Upper lobe of right lung (tissue), 1 donor: Measurements from ENCODE around the gene SLC24A4. TPM values are rescaled to one million over a fixed set of nuclear protein-coding genes. Genes with fewer than 3 reads are reported as not detected.
A peak's percentile ranks its signal among the peaks of the same experiment; 100 is the strongest.

Experiments used
- ATAC-seq: fragments of 200-7000 bp; cut with Tn5 transposase; one replicate; pipeline ENCODE4 v1.9.1; 2020; ENCODE audit warnings: mild to moderate bottlenecking, moderate library complexity
- DNase-seq: peaks from one replicate; pipeline ENCODE4 v3.0.0-alpha.2; 2020
- H3K27ac ChIP-seq: fragments of 200-600 bp; one replicate; pipeline ENCODE4 v1.8.0; 2022
- H3K27me3 ChIP-seq: fragments of 200-600 bp; one replicate; pipeline ENCODE4 v1.8.0; 2022; ENCODE audit warnings: mild to moderate bottlenecking
- H3K36me3 ChIP-seq: fragments of 200-600 bp; one replicate; pipeline ENCODE4 v1.8.0; 2022
- H3K4me1 ChIP-seq: fragments of 200-600 bp; one replicate; pipeline ENCODE4 v1.8.0; 2022
- H3K4me3 ChIP-seq: fragments of 200-600 bp; one replicate; pipeline ENCODE4 v1.8.0; 2022; ENCODE audit warnings: mild to moderate bottlenecking
- H3K9me3 ChIP-seq: fragments of 200-600 bp; one replicate; pipeline ENCODE4 v1.8.0; 2022
- intact Hi-C: fragments of 100-400 bp; cut with DNase I; formaldehyde crosslinking; loops from one replicate; pipeline ENCODE4 v1.11.0; 2022
- total RNA-seq: library from RNA; stranded (reverse); fragmentation: NEBNext Ultra II Directional; extraction: Animal tissue kit (Norgen Biotek cat#: 25700); gene quantifications from one replicate; pipeline ENCODE4 v1.2.1, GENCODE V29; 2021
- TF ChIP-seq, protein P1 (sequence below): fragments of 200-600 bp; IDR thresholded peaks from one replicate; pipeline ENCODE4 v1.8.0; 2022; ENCODE audit warnings: antibody characterized with exemption
- donor health status: DM: no; HTN: yes; CAD: no; lungs with severe emphysema.

Gene SLC24A4
- total RNA-seq, 1 donor from 2014 or later, result 1.6 TPM

DNA sequence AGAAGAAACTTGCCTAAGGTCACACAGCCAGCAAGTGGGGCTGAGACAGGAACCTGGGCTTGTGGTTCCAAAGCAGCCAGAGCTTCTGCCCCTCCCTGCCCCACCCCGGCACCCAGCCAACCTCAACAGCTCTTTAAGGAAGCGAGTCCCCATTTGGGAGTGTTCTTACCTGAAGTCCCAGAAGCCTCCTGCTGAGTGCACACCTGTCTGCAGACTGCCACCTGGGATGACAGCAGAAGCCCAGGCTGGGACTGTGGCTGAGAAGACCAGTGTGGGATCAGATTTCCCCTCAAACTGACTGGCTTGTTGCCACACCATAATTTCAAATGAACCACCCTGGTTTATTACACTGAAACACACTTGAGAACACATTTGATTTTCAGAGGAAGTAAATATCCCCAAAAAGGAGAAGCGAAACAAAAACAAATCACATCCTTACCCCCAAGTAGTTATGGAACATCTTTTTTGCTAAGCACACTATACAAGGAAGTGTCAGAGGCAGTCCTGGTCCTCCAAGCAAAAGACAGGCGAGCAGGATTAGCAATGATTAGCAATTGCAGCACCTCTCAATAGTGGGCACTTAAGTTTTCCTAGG is 184.3 kb downstream of the SLC24A4 start:
- Histone ChIP-seq H3K27ac (no peak overlapping the region), H3K27me3 (no peaks in the 10 kb centered on the region), H3K9me3 (no peaks in the 10 kb centered on the region), H3K4me1 (peaks cover 13% of the 10 kb centered on the region), H3K4me3 (no peak overlapping the region), H3K36me3 (no peaks in the 10 kb centered on the region)
- TF ChIP-seq, protein P1, sequence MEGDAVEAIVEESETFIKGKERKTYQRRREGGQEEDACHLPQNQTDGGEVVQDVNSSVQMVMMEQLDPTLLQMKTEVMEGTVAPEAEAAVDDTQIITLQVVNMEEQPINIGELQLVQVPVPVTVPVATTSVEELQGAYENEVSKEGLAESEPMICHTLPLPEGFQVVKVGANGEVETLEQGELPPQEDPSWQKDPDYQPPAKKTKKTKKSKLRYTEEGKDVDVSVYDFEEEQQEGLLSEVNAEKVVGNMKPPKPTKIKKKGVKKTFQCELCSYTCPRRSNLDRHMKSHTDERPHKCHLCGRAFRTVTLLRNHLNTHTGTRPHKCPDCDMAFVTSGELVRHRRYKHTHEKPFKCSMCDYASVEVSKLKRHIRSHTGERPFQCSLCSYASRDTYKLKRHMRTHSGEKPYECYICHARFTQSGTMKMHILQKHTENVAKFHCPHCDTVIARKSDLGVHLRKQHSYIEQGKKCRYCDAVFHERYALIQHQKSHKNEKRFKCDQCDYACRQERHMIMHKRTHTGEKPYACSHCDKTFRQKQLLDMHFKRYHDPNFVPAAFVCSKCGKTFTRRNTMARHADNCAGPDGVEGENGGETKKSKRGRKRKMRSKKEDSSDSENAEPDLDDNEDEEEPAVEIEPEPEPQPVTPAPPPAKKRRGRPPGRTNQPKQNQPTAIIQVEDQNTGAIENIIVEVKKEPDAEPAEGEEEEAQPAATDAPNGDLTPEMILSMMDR, result no peak
- ATAC-seq (peak; percentile 78), DNase-seq (peak; percentile 85)
- intact Hi-C loops, result no loop called here

GRCh38 chr14:92510972-92511371 is 188.0 kb downstream of the SLC24A4 start:
- Histone ChIP-seq H3K4me1 (peaks cover 33% of the 10 kb centered on the region), H3K27me3 (no peaks in the 10 kb centered on the region), H3K27ac (peak overlapping the region; percentile 9), H3K36me3 (no peaks in the 10 kb centered on the region), H3K4me3 (no peak overlapping the region), H3K9me3 (no peaks in the 10 kb centered on the region)
- intact Hi-C loops, result no loop called here
- ATAC-seq (no peak), DNase-seq (no peak)
- TF ChIP-seq, protein P1, result no peak

DNA sequence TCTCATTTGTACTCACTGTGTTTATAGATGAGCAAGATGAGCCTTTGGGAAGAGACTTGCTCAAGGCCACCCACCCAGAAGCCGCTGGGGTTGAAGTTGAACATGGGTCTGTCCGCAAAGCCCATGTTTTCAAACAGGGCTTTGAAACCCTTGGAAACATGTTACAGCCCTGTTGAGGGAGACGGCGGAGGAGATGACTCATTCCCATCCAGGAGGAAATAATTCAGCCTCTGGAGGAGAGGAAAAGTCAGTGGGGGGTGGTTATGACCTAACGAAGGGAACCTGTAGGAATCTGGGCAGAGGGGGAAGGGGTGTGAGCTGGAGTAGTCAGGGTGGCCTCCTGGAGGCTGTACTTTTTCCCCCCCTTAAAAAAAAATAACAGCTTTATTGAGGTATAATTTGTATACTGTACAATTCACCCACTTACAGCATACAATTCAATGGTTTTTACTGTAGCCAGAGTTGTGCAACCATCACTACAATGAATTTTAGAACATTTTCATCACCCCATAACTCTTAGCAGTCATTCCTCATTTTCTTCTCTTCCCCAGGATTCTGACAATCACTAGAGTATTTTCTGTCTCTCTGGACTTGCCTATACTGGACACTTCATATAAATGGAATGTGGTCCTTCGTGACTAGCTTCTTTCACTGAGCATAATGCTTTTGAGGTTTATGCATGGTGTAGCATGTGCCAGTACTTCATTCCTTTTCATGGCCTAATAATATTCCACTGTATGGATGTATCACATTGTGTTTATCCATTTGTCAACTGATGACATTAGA is 188.7 kb downstream of the SLC24A4 start:
- peak; percentile 3 for ATAC-seq
- no peak overlapping the region for H3K4me3 ChIP-seq
- peak overlapping the region; percentile 9 for H3K27ac ChIP-seq
- TF ChIP-seq, protein P1, result no peak
- intact Hi-C loops, result no loop called here
- H3K36me3 ChIP-seq, result no peaks in the 10 kb centered on the region
- peaks cover 38% of the 10 kb centered on the region for H3K4me1 ChIP-seq
- H3K27me3 ChIP-seq, result no peaks in the 10 kb centered on the region
- DNase-seq, result no peak
- H3K9me3 ChIP-seq, result no peaks in the 10 kb centered on the region

DNA sequence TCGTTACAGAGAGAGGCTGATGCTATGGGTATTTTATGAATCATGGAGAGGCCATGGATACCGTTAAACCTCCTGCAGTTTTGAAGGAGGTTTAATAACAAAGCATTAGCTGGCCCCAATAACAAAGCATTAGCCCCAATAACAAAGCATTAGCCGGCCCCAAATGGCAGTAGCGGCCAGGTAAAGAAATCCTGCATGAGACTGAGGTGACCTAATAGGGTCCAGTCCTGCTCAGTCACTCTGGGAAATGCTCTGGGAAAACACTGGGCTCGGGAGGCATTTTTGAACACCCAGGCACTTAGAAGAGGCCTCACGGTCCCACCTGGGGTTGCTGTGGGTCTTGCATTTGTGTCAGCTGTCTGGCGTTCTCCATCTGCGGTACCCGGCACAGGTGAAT is 189.8 kb downstream of the SLC24A4 start:
- Histone ChIP-seq H3K4me3 (peak overlapping the region; percentile 81), H3K27me3 (no peaks in the 10 kb centered on the region), H3K4me1 (peaks cover 33% of the 10 kb centered on the region), H3K27ac (peak overlapping the region; percentile 94), H3K9me3 (no peaks in the 10 kb centered on the region), H3K36me3 (no peaks in the 10 kb centered on the region)
- TF ChIP-seq, protein P1, result no peak
- intact Hi-C loops, result no loop called here
- DNase-seq (no peak), ATAC-seq (no peak)

DNA sequence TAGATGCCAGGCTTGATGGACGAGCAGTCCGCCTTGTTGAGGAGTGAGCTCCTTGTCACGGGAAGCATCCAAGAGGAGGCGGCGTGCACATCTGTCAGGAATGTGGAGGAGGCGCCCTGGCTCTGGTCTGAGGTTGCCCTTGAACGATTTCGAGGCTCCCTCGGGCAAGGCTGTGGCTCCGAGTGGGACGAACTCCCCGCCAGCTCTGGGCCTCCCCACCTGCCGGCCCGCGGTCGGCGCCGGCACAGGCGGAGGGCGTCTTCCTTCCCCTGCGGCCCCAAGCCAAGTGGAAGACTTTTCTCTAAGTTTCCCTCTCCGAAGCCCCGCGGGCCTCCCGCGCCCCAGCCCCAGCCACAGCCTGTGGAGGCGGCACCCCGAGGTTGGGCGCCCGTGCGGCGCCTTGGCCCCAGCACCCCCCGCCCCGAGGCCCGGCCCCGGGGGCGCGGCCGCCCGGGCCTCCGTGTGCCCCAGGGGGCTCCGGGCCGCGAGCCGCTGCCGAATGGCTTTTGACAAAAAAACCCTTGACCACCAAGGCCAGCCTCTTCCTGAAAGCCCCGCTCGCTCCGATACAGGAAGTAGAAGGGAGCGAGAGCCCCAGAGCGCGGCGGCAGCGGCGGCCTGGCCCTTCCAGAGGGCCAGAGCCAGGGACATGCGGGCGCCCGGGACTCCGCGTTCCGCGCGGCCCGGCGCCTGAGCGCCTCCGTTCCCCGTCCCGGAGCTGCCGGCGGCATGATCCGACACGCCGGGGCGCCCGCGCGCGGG is 190.4 kb downstream of the SLC24A4 start, which contains the start of gene RIN3:
Gene RIN3 (plus strand): TSS at position 578 of the 762 bp plus-strand sequence. CDS start 152 bp downstream, at position 730.
- TF ChIP-seq, protein P1, result no peak
- ATAC-seq, result peak; percentile 80

More for the DNA sequence above, 190.4 kb downstream of the SLC24A4 start, which contains the start of gene RIN3:
- peak; percentile 86 for DNase-seq
- Histone ChIP-seq H3K4me1 (peaks cover 36% of the 10 kb centered on the region), H3K4me3 (peak within 1 kb of the TSS; percentile 81), H3K9me3 (no peaks in the 10 kb centered on the region), H3K27ac (peak within 1 kb of the TSS; percentile 94), H3K27me3 (no peaks in the 10 kb centered on the region), H3K36me3 (no peaks in the 10 kb centered on the region)
- intact Hi-C loops, result no loop called here
